T47D (cell line): ENCODE results near the gene DTD1.

Experiments
- DNase-seq, 2 experiments: peaks; one replicate each; pipeline versions ENCODE4 v3.0.0 to v3.0.0-alpha.2; 2011 to 2012; ENCODE audit warnings: low read depth in 1 of 2, low spot score in 1 of 2
- JUND ChIP-seq: IDR thresholded peaks from 2 replicates; pipeline ENCODE4 v1.6.1; 2012; ENCODE audit warnings: low read depth
- in situ Hi-C: cut with HindIII; loops from 2 replicates; pipeline ENCODE4 v1.10.0; 2016; ENCODE audit warnings: low sequenced_read_pairs, low pct_unique_long_range_greater_than_20kb

Gene DTD1

DNA sequence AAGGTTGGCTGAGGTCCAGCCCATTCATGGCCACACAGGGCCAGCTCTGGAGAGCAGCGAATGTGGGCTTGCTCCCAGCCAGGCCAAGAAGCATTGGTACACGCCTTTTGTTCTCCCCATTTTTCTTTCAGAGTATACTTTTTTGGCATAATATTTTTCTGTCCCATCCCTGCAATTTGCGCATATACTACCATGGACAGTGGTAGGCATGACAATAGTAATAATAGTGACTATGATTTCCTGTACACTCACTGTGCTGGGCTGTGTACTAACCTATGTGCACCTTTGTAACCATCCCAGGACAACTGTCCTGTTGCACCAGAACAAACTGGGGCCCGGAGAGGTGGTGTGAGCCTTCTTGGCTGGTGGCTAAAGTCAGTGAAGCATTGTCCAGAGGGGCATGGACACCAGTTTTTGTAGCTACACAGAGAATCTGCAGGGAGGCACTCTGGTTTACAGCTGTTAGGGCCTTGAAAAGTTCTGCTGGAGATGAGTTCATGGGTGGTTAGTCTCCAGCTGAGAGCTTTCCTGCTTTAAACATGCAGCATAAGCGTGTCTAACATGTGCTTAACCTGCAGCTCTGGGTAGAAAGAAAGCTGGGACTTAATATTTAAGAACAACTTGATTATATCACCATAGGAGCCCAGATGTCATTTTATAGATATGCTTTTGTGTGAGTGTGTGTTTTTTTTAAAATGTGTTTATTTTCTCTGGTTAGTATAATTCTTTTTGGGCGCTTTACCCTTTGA is 38.2 kb downstream of the DTD1 start:
- in situ Hi-C loops: no loop called here
- no peak for DNase-seq
- no peak for TF ChIP-seq JUND

DNA sequence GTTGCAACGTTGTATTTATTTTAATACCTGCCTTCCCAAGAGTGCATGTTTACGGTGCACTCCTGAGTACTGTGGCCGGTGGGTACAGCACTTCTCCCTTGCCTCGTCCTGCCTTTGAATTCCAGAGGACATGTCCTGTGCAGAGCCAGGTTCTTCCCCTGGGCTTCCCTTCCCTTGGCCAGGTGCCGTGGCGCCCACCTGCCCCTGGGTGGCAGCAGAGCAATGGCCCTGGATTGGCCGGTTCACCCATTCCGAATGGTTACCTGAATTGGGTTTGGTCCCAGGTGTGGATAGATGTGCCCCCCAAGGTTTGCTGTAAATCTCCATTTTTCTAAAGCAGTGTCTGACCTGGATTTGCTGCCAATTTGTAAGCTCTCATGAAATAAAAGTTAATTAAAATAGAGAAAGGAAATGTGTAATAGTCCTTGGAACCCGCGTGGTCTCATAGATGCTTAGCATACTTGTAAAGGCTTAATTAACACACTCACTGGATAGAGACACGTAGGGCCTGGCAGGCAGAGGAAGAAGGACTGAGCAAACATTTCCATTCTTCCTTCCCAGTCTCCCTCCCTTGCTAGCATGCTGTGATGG is 40.6 kb downstream of the DTD1 start:
- no peak for TF ChIP-seq JUND
- peak; percentile 13 to 59 for DNase-seq
- in situ Hi-C loops: no loop called here

DNA sequence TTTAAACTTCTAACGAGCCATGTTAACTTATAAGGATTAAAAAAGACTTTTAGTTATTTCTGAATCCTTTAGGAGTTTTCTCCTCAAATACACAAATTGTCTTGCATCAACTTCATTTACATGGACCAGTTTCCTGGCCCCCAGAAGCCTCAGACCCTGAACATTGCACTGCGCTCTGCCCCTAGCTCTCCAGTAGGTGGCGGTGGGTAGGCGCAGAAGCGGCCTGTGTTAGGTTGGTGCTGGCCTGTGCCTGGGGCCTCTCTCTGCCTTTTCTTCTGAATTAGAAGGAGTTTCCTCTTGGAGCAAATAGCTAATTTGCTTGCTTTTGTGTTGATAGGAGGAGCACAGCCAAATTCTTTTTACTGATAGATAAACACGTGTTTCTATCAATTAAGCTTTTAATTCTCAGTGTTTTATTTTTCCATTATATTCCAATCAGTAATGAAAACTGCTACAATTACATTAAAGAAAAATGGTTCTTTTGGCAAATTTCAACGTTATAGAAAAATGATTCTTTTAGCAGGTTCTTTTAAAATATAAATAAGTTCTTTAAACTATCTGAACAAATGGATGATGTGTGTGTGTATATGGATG is 44.4 kb downstream of the DTD1 start:
- peak; percentile 35 to 68 for DNase-seq
- in situ Hi-C loops: no loop called here
- TF ChIP-seq JUND: no peak

GRCh38 chr20:18633411-18633810 is 45.6 kb downstream of the DTD1 start:
- DNase-seq: no peak
- TF ChIP-seq JUND: no peak
- in situ Hi-C loops: no loop called here

GRCh38 chr20:18634501-18634900 is 46.6 kb downstream of the DTD1 start:
- in situ Hi-C loops: no loop called here
- DNase-seq: no peak
- TF ChIP-seq JUND: no peak

GRCh38 chr20:18635380-18635779 is 47.5 kb downstream of the DTD1 start:
- TF ChIP-seq JUND: no peak
- no peak for DNase-seq
- in situ Hi-C loops: no loop called here

DNA sequence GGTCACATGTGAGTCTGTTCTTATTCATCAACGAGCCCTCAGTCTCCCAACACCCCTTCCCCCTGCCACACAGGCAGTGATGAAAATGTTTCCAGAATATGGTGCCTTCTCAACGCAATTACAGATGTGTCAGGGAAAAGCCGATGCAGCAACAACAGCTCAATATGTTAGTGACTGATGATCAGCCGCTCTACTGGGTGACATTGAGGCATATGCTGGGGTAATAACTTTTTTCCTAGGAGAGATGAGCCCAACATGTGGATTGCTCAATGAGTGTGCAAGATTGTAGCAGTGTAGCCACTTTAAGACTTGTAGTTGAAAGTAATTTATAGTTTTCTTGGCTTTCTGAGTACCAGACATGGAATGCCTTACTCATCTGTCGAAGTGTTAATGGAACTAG is 49.4 kb downstream of the DTD1 start:
- in situ Hi-C loops: no loop called here
- TF ChIP-seq JUND: no peak
- no peak for DNase-seq

DNA sequence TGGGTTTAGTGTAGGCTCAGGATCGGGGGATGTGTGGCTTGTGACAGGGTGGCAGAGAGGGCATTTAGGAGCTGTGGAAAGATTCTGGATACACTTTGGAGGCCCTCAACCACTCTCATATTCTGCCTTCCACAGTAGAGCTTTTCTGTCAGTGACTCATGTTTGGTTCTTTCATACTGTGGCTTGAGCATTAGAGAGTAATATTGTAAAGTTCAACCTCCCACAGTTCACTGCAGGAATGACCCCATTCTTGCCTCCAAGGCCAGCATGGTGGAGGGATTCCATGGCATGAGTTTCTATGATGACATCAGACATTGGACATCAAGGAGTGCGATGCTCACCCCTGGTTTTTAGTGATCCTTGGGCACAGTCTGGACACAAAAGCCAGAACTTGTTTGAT is 50.9 kb downstream of the DTD1 start:
- no peak for TF ChIP-seq JUND
- DNase-seq: no peak
- in situ Hi-C loops: no loop called here

DNA sequence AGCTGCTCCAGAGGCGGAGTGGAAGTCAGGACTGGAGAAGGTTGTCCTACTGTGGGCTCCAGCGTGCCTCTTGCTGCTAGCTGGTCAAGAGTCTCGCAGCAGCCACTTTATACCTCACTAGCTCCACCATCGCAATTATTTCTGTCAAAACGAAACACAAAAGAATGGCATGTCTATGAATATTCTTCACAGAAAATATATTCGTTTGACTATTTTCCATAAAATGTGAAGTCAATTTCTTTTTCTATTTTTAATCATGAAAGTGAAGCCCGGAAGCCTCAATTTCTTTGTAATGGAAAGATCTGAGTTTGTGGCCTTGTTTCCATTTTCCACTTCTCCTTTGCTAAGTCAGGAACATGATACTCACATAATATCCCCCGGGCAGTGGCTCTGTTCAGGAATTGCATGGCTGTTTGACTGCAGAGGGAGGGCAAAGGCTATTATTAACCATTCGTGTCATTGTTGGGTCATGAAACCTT is 51.7 kb downstream of the DTD1 start:
- no peak for DNase-seq
- in situ Hi-C loops: no loop called here
- TF ChIP-seq JUND: no peak

DNA sequence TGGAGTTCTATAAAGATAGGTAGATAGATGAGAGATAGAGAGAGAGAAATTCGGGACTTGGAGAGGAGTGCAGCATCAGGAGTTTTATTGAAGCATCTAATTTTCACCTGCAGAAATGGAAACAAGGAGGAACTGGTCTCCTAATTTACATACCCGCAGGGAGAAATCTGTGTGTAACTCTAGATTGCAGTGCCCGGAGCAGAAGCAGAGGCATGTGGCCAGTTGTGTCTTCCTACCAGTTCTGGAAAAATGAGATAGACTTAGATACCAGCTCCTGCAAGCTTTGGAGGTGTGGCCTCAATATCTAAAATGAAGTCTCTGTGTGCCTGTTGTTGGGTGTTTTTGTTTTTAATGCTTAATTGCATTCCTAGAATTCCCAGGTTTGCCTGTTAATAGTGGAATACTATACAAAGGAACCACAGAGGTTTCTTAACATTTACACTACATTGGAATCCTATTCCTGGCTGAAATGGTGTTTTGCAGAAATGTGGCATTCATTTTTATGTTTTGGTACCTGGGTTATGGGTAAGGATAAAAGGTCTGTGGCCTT is 57.4 kb downstream of the DTD1 start:
- in situ Hi-C loops: no loop called here
- DNase-seq: no peak
- no peak for TF ChIP-seq JUND

DNA sequence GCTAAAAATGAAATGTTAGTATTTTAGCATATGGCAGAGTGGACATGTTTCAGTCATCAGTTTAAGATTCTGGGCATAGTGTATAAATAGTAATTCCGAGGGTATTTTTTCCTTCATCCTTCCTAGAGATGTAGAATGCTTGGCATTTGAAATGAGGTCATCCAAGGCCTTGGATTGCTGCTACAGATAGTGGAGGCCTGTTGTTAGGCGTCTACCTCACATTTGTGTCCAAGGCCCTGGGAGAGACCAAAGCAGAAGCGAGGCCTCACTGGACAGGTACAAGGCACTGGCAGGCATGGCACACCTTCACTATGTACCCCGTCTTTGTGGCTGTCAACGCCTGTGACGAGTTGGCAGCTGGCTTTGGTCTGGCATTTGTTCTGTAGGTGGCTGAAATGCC is 58.0 kb downstream of the DTD1 start:
- no peak for DNase-seq
- no peak for TF ChIP-seq JUND
- in situ Hi-C loops: no loop called here

DNA sequence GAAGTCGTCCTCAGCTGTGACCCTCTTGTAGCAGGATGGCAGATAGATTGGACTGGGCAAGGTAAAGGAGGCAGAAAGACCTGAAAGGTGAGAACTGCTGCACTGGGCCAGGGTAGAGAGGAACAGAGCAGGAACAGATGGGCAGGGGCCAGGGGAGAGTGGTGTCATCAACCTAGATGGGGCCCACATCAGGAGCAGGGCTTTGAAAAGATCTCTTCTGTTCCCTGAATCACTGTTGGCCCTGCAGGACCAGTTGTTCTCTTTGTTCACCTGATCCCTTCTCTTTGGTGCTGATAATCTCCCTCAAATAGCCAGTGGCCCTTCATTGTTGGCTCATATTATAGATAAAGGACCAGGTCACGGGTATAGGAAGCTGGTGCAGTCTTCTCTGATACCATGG is 59.9 kb downstream of the DTD1 start:
- no peak for TF ChIP-seq JUND
- in situ Hi-C loops: no loop called here
- no peak for DNase-seq

GRCh38 chr20:18650224-18650623 is 62.4 kb downstream of the DTD1 start:
- in situ Hi-C loops: no loop called here

More at GRCh38 chr20:18650224-18650623, 62.4 kb downstream of the DTD1 start:
- no peak for DNase-seq
- no peak for TF ChIP-seq JUND
